H1 (cell line): ENCODE measurements around the gene ARHGEF25. TPM values are rescaled to one million over a fixed set of nuclear protein-coding genes. Genes with fewer than 3 reads are reported as not detected.

ENCODE experiments used
- CTCF ChIA-PET: fragments of 300-600 bp; sonication (Branson Sonifier 250); formaldehyde crosslinking; loops from one replicate; lab custom pipeline; 2021; ENCODE audit not compliant: partially characterized antibody; lab: Charles Lee
- POLR2A ChIA-PET: fragments of 300-600 bp; sonication (Branson Sonifier 250); formaldehyde crosslinking; loops from one replicate; lab custom pipeline; 2021; ENCODE audit warnings: inconsistent platforms; ENCODE audit not compliant: partially characterized antibody; lab: Charles Lee
- DNase-seq, 2 experiments: peaks; one replicate each; pipeline versions ENCODE4 v3.0.0 to v3.0.0-alpha.2; 2010 to 2022; ENCODE audit warnings: low spot score in 2 of 2, low read depth in 1 of 2, mixed read lengths in 1 of 2
- FAIRE-seq: peaks from 2 replicates; lab custom pipeline; 2011; peaks lifted over from hg19 to GRCh38; lab: Jason Lieb, UNC
- H2AFZ ChIP-seq: 2 replicates; pipeline ENCODE4 v1.8.1; 2012; ENCODE audit warnings: low read length, inconsistent platforms
- H2AK5ac ChIP-seq: 2 replicates; pipeline ENCODE4 v1.6.1; 2013; ENCODE audit warnings: low read depth, low read length
- H2BK120ac ChIP-seq: replicated peaks from 2 replicates; pipeline ENCODE3; 2013; ENCODE audit warnings: low read depth, low read length, inconsistent platforms
- H2BK12ac ChIP-seq: 2 replicates; pipeline ENCODE4 v1.6.1; 2013; ENCODE audit warnings: low read depth, low read length
- H2BK15ac ChIP-seq: 2 replicates; pipeline ENCODE4 v1.6.1; 2013; ENCODE audit warnings: low read length
- H2BK20ac ChIP-seq: 2 replicates; pipeline ENCODE4 v1.6.1; 2013; ENCODE audit warnings: low read length
- H2BK5ac ChIP-seq: 2 replicates; pipeline ENCODE4 v1.6.1; 2013; ENCODE audit warnings: low read depth, low read length
- H3K14ac ChIP-seq: 2 replicates; pipeline ENCODE4 v1.6.1; 2013; ENCODE audit warnings: inconsistent platforms; ENCODE audit not compliant: insufficient read length
- H3K18ac ChIP-seq: 2 replicates; pipeline ENCODE4 v1.6.1; 2013; ENCODE audit warnings: low read length; ENCODE audit errors: extremely low read depth
- H3K23ac ChIP-seq: 2 replicates; pipeline ENCODE4 v1.6.1; 2013; ENCODE audit warnings: inconsistent platforms; ENCODE audit not compliant: insufficient read length
- H3K23me2 ChIP-seq: 2 replicates; pipeline ENCODE4 v1.6.1; 2013; ENCODE audit warnings: low read depth, low read length
- H3K27ac ChIP-seq: 2 replicates; pipeline ENCODE4 v1.6.1; 2011; ENCODE audit warnings: low read depth, low read length, inconsistent platforms
- H3K27me3 ChIP-seq, 4 experiments: replicated peaks in 1 of 4; 1 replicate in 1 of 4; 2 replicates in 3 of 4; pipeline versions ENCODE4 v1.6.1 to v1.8.1; 2011 to 2013; ENCODE audit warnings: low read length in 3 of 4, mild to moderate bottlenecking in 3 of 4, inconsistent platforms in 2 of 4, mixed read lengths in 2 of 4, moderate library complexity in 1 of 4; ENCODE audit not compliant: control insufficient read depth in 3 of 4, insufficient read depth in 3 of 4; ENCODE audit errors: extremely low read depth in 1 of 4
- H3K36me3 ChIP-seq, 4 experiments: 2 replicates each; pipeline versions ENCODE4 v1.6.1 to v1.8.1; 2011 to 2013; ENCODE audit warnings: mild to moderate bottlenecking in 4 of 4, low read length in 3 of 4, moderate library complexity in 2 of 4, control low read depth in 1 of 4, inconsistent platforms in 1 of 4; ENCODE audit not compliant: insufficient read depth in 4 of 4, control insufficient read depth in 2 of 4
- H3K4ac ChIP-seq: replicated peaks from 2 replicates; pipeline ENCODE3; 2013; ENCODE audit warnings: low read length, low read depth, mixed read lengths, inconsistent platforms; ENCODE audit not compliant: insufficient read length
- H3K4me1 ChIP-seq, 4 experiments: replicated peaks in 1 of 4; 1 replicate in 1 of 4; 2 replicates in 3 of 4; pipeline versions ENCODE4 v1.6.1 to v1.8.1; 2011 to 2013; ENCODE audit warnings: low read length in 3 of 4, inconsistent platforms in 2 of 4, mixed read lengths in 1 of 4; ENCODE audit not compliant: insufficient read depth in 4 of 4, control insufficient read depth in 3 of 4
- H3K4me2 ChIP-seq, 2 experiments: 2 replicates each; pipeline versions ENCODE4 v1.6.1 to v1.8.1; 2011 to 2013; ENCODE audit warnings: low read depth in 2 of 2, low read length in 2 of 2, control low read depth in 1 of 2, inconsistent platforms in 1 of 2, mild to moderate bottlenecking in 1 of 2; ENCODE audit not compliant: insufficient read depth in 1 of 2
- H3K4me3 ChIP-seq, 4 experiments: fragments of 200-600, 300-600 bp in 1 of 4; sonication (generic), shearing (Covaris generic), sonication (Bioruptor Twin) in 1 of 4; 2 replicates each; pipeline versions ENCODE4 v1.5.1 to v1.8.1; 2011 to 2016; ENCODE audit warnings: low read length in 4 of 4, low read depth in 3 of 4, control low read depth in 2 of 4, inconsistent platforms in 2 of 4, mild to moderate bottlenecking in 2 of 4, mixed read lengths in 1 of 4, moderate library complexity in 1 of 4; ENCODE audit not compliant: insufficient read depth in 2 of 4; ENCODE audit errors: extremely low read depth in 1 of 4
- H3K56ac ChIP-seq: replicated peaks from 2 replicates; pipeline ENCODE3; 2013; ENCODE audit warnings: low read depth, mild to moderate bottlenecking, mixed read lengths, low read length, inconsistent platforms; ENCODE audit not compliant: insufficient read length
- H3K79me1 ChIP-seq: 2 replicates; pipeline ENCODE4 v1.6.1; 2013; ENCODE audit warnings: low read depth, low read length, control low read depth
- H3K79me2 ChIP-seq, 2 experiments: 2 replicates each; pipeline versions ENCODE4 v1.6.1 to v1.8.1; 2012 to 2013; ENCODE audit warnings: low read length in 2 of 2, mild to moderate bottlenecking in 2 of 2, inconsistent platforms in 1 of 2; ENCODE audit not compliant: insufficient read depth in 2 of 2, control insufficient read depth in 1 of 2
- H3K9ac ChIP-seq, 4 experiments: replicated peaks in 1 of 4; 1 replicate in 1 of 4; 2 replicates in 3 of 4; pipeline versions ENCODE4 v1.6.1 to v1.8.1; 2011 to 2013; ENCODE audit warnings: low read depth in 3 of 4, low read length in 3 of 4, control low read depth in 2 of 4, mild to moderate bottlenecking in 2 of 4, moderate library complexity in 2 of 4, inconsistent platforms in 1 of 4; ENCODE audit errors: extremely low read depth in 1 of 4
- H3K9me3 ChIP-seq, 2 experiments: 2 replicates each; pipeline versions ENCODE4 v1.6.1 to v1.8.1; 2012 to 2013; ENCODE audit warnings: mild to moderate bottlenecking in 2 of 2, moderate library complexity in 2 of 2, control low read depth in 1 of 2, inconsistent platforms in 1 of 2, low read depth in 1 of 2, low read length in 1 of 2, mixed read lengths in 1 of 2; ENCODE audit not compliant: insufficient read depth in 2 of 2
- H4K20me1 ChIP-seq, 2 experiments: replicated peaks in 1 of 2; 2 replicates each; pipeline versions ENCODE3 to v1.8.1; 2011 to 2013; ENCODE audit warnings: inconsistent platforms in 2 of 2, low read length in 2 of 2, mild to moderate bottlenecking in 1 of 2; ENCODE audit not compliant: insufficient read depth in 2 of 2, control insufficient read depth in 1 of 2
- H4K5ac ChIP-seq: 2 replicates; pipeline ENCODE4 v1.6.1; 2013; ENCODE audit warnings: low read length, low read depth, mixed read lengths, inconsistent platforms; ENCODE audit not compliant: insufficient read length
- H4K8ac ChIP-seq: 2 replicates; pipeline ENCODE4 v1.8.0; 2013; ENCODE audit warnings: mild to moderate bottlenecking, moderate library complexity, low read length, inconsistent platforms; ENCODE audit not compliant: insufficient read depth; ENCODE audit errors: extremely low read depth
- H4K91ac ChIP-seq: replicated peaks from 2 replicates; pipeline ENCODE3; 2013; ENCODE audit warnings: low read length, mixed read lengths, inconsistent platforms; ENCODE audit not compliant: insufficient read length
- ASH2L ChIP-seq: fragments of 200-600, 300-600 bp; sonication (generic); IDR thresholded peaks from one replicate; pipeline ENCODE4 v1.7.1; 2017; ENCODE audit warnings: low read length
- CEBPB ChIP-seq: IDR thresholded peaks from 2 replicates; pipeline ENCODE4 v1.6.1; 2012; ENCODE audit warnings: low read depth, low read length
- CHD2 ChIP-seq: IDR thresholded peaks from 2 replicates; pipeline ENCODE4 v1.6.1; 2012; ENCODE audit warnings: low read length, improper control_type of control experiment
- CTCF ChIP-seq, 3 experiments: IDR thresholded peaks; 1 replicate in 2 of 3; 2 replicates in 1 of 3; pipeline versions ENCODE4 v1.5.1 to v1.6.1; 2011; ENCODE audit warnings: low read length in 3 of 3, mild to moderate bottlenecking in 3 of 3, inconsistent platforms in 2 of 3, low read depth in 1 of 3, moderate library complexity in 1 of 3; ENCODE audit not compliant: insufficient read depth in 1 of 3; ENCODE audit errors: control extremely low read depth in 1 of 3
- EP300 ChIP-seq, 2 experiments: IDR thresholded peaks; 1 replicate in 1 of 2; 2 replicates in 1 of 2; pipeline ENCODE4 v1.6.1; 2011 to 2012; ENCODE audit warnings: low read depth in 2 of 2, low read length in 2 of 2, mild to moderate bottlenecking in 2 of 2, borderline replicate concordance in 1 of 2, inconsistent platforms in 1 of 2, moderate library complexity in 1 of 2
- EZH2 ChIP-seq: fragments of 200-600 bp; sonication (generic); IDR thresholded peaks from 2 replicates; pipeline ENCODE4 v1.7.1; 2012; ENCODE audit warnings: low read depth, mild to moderate bottlenecking, moderate library complexity, low read length, inconsistent platforms; ENCODE audit not compliant: severe bottlenecking
- HDAC2 ChIP-seq, 2 experiments: fragments of 300-600 bp in 1 of 2; sonication (generic) in 1 of 2; IDR thresholded peaks; 2 replicates each; pipeline ENCODE4 v1.6.1; 2011 to 2012; ENCODE audit warnings: low read depth in 2 of 2, low read length in 2 of 2, mild to moderate bottlenecking in 2 of 2, moderate library complexity in 2 of 2, borderline replicate concordance in 1 of 2, inconsistent platforms in 1 of 2
- NRF1 ChIP-seq: IDR thresholded peaks from 2 replicates; pipeline ENCODE4 v1.6.1; 2011; ENCODE audit warnings: mild to moderate bottlenecking, low read depth, low read length, improper control_type of control experiment
- SIN3A ChIP-seq, 2 experiments: IDR thresholded peaks in 1 of 2; conservative IDR thresholded peaks in 1 of 2; 2 replicates each; pipeline ENCODE4 v1.6.1; 2011 to 2012; ENCODE audit warnings: low read length in 2 of 2, improper control_type of control experiment in 1 of 2, low read depth in 1 of 2, mild to moderate bottlenecking in 1 of 2
- SIRT6 ChIP-seq: IDR thresholded peaks from one replicate; pipeline ENCODE4 v1.7.1; 2012; ENCODE audit warnings: low read length, inconsistent platforms
- TAF7 ChIP-seq: optimal IDR thresholded peaks from 2 replicates; pipeline ENCODE3; 2011; ENCODE audit warnings: low read depth, mild to moderate bottlenecking, inconsistent platforms, low read length, moderate library complexity, borderline replicate concordance
- WGBS, 2 experiments: shearing (Covaris generic) in 1 of 2; methylation state at CpG; one replicate each; pipeline versions ENCODE4 v1.1.6 to v1.1.7; 2013 to 2015; ENCODE audit warnings: low lambda C conversion rate in 2 of 2, mixed read lengths in 2 of 2, inconsistent platforms in 1 of 2, low coverage in 1 of 2, missing lambda C conversion rate in 1 of 2; ENCODE audit not compliant: insufficient replicate concordance in 2 of 2, insufficient coverage in 1 of 2, insufficient read length in 1 of 2; ENCODE audit errors: extremely low coverage in 1 of 2, missing lambda C conversion rate in 1 of 2; 5-methylcytosine and 5-hydroxymethylcytosine counted together
- polyA plus RNA-seq, 7 experiments: library from polyadenylated mRNA; depleted of rRNA in 3 of 7; stranded (reverse) in 5 of 7; unstranded in 2 of 7; fragments of >200 nt in 5 of 7; fragments of 200-250 nt in 2 of 7; gene quantifications; 1 replicate in 5 of 7; 2 replicates in 1 of 7; 4 replicates in 1 of 7; pipeline versions ENCODE4 v1.2.1 to v1.2.3, GENCODE V29; 2011 to 2013; ENCODE audit warnings: missing spikeins in 2 of 7, mixed read lengths in 2 of 7
- total RNA-seq: library from RNA; stranded (reverse); fragmentation: NEBNext Ultra II Directional; extraction: Animal tissue kit (Norgen Biotek cat#: 25700); gene quantifications from 2 replicates; pipeline ENCODE4 v1.2.1, GENCODE V29; 2021

ARHGEF25 gene
- total and polyA plus RNA-seq, 2 of the 8 experiments (the other 6 are each of a cell fraction or from before 2014, with no cell fraction given): 5.9 to 8.8 TPM

GRCh38 chr12:57654042-57654441 lies 42.8 kb downstream of the ARHGEF25 start:
- no peak overlapping the region for H2BK120ac ChIP-seq
- no peaks in the 10 kb centered on the region for H3K23me2 ChIP-seq
- no peak overlapping the region for H3K27ac ChIP-seq
- no peak overlapping the region for H3K56ac ChIP-seq
- H2BK15ac ChIP-seq: no peak overlapping the region
- H3K14ac ChIP-seq: no peak overlapping the region
- H2BK5ac ChIP-seq: no peak overlapping the region
- no peaks in the 10 kb centered on the region for H3K79me2 ChIP-seq
- no peak overlapping the region for H3K9ac ChIP-seq
- H2AK5ac ChIP-seq: no peak overlapping the region
- POLR2A ChIA-PET: no interaction called here
- H3K36me3 ChIP-seq: no peaks in the 10 kb centered on the region
- 54% methylated on average over 3 of the region's 3 CpGs; no CpG with 5 or more reads in 1 of the 2 experiments for WGBS, 2 experiments
- no peak overlapping the region for H4K8ac ChIP-seq
- no peak overlapping the region for H2BK20ac ChIP-seq
- H3K9me3 ChIP-seq: peaks cover 21 to 28% of the 10 kb centered on the region in 2 experiments; a peak in 3 of 4 replicates
- H3K23ac ChIP-seq: no peak overlapping the region
- no peak overlapping the region for H2BK12ac ChIP-seq
- FAIRE-seq (no peak), DNase-seq (no peak)
- no peak overlapping the region for H4K5ac ChIP-seq
- H3K27me3 ChIP-seq: no peaks in the 10 kb centered on the region
- no peaks in the 10 kb centered on the region for H4K20me1 ChIP-seq
- no peaks in the 10 kb centered on the region for H3K4me1 ChIP-seq
- no peak overlapping the region for H3K4ac ChIP-seq
- H2AFZ ChIP-seq: no peak overlapping the region
- H3K18ac ChIP-seq: no peak overlapping the region
- no peak overlapping the region for H3K4me2 ChIP-seq
- H4K91ac ChIP-seq: no peak overlapping the region
- H3K79me1 ChIP-seq: no peaks in the 10 kb centered on the region
- no peak overlapping the region for H3K4me3 ChIP-seq
- CTCF ChIA-PET: interaction anchor here (0.6 to 1.4 kb wide), 2 partner anchors 16 to 38 kb away, joined by 3 to 4 read pairs; no protein-coding TSS in a partner anchor
- TF ChIP-seq EZH2 (no peak), SIRT6 (no peak), NRF1 (no peak), CEBPB (no peak), CHD2 (no peak), HDAC2 (IDR thresholded peaks at IDR 0.05; ENCODE audit: borderline replicate concordance in 1 of 2, low read depth in 2 of 2, low read length in 2 of 2) (no peak), TAF7 (no peak), SIN3A (conservative IDR thresholded peaks at IDR 0.05 in 1 of 2, IDR thresholded peaks at IDR 0.05 in 1 of 2; ENCODE audit: low read depth in 1 of 2, low read length in 2 of 2) (no peak), CTCF (IDR thresholded peaks at IDR 0.05; ENCODE audit: control extremely low read depth in 1 of 3, insufficient read depth in 1 of 3, low read depth in 1 of 3, low read length in 3 of 3) (no peak), ASH2L (no peak), EP300 (IDR thresholded peaks at IDR 0.05; ENCODE audit: borderline replicate concordance in 1 of 2, low read depth in 2 of 2, low read length in 2 of 2) (no peak)
